Tibial nerve (tissue), 4 donors: ENCODE measurements around the gene CDNF. TPM values are rescaled to one million over a fixed set of nuclear protein-coding genes. Genes with fewer than 3 reads are reported as not detected.

Experiments used
- DNase-seq, 2 donors: peaks; one replicate each; pipeline ENCODE4 v3.0.0-alpha.2; 2019; ENCODE audit warnings: low spot score in 2 of 2
- H3K27ac ChIP-seq, 4 donors: fragments of 200-600 bp; sonication (generic) in 3 of 4; one replicate each; pipeline ENCODE4 v1.5.1; 2017 to 2019; ENCODE audit warnings: mild to moderate bottlenecking in 1 of 4
- H3K27me3 ChIP-seq, 2 donors: fragments of 200-600 bp; sonication (generic) in 1 of 2; one replicate each; pipeline versions ENCODE4 v1.5.1 to v1.6.0; 2017 to 2019
- H3K36me3 ChIP-seq, 3 donors: fragments of 200-600 bp; sonication (generic); one replicate each; pipeline ENCODE4 v1.5.1; 2018 to 2019
- H3K4me1 ChIP-seq, 4 donors: fragments of 200-600 bp; sonication (generic) in 3 of 4; one replicate each; pipeline ENCODE4 v1.5.1; 2017 to 2019
- H3K4me3 ChIP-seq, 4 donors: fragments of 200-600 bp; sonication (generic) in 3 of 4; one replicate each; pipeline ENCODE4 v1.5.1; 2017 to 2019; ENCODE audit warnings: mild to moderate bottlenecking in 1 of 4, moderate library complexity in 1 of 4
- H3K9me3 ChIP-seq, 4 donors: fragments of 200-600 bp; sonication (generic) in 3 of 4; one replicate each; pipeline ENCODE4 v1.5.1; 2017 to 2019
- CTCF ChIP-seq, 5 experiments: fragments of 200-600 bp in 3 of 5; fragments of 450-650 bp in 2 of 5; sonication (generic) in 3 of 5; IDR thresholded peaks; one replicate each; pipeline ENCODE4 v1.5.1; 2016 to 2019; ENCODE audit warnings: antibody characterized with exemption in 5 of 5, mild to moderate bottlenecking in 3 of 5, moderate library complexity in 2 of 5
- EP300 ChIP-seq, 2 donors: sonication (generic); formaldehyde crosslinking; IDR thresholded peaks; one replicate each; pipeline ENCODE4 v1.6.1; 2017; ENCODE audit warnings: antibody characterized with exemption in 2 of 2, mild to moderate bottlenecking in 1 of 2
- POLR2A ChIP-seq, 2 donors: fragments of 450-650 bp; IDR thresholded peaks; one replicate each; pipeline ENCODE4 v1.6.1; 2017; ENCODE audit warnings: antibody characterized with exemption in 2 of 2, mild to moderate bottlenecking in 2 of 2, moderate library complexity in 2 of 2
- WGBS, 2 donors: methylation state at CpG; one replicate each; pipeline ENCODE4 v1.1.5; 2018; 5-methylcytosine and 5-hydroxymethylcytosine counted together
- total RNA-seq, 4 donors: library from RNA; depleted of rRNA; stranded (reverse); fragments of >200 nt; gene quantifications; one replicate each; pipeline ENCODE4 v1.1.0, GENCODE V29; 2016

CDNF gene
- total RNA-seq, 4 donors from 2014 or later = 1.2 to 5.0 (median 4.6) TPM; not detected in 1

- Histone ChIP-seq H3K27me3 (no peaks in the 10 kb centered on the region), H3K36me3 (no peaks in the 10 kb centered on the region), H3K4me3 (no peak overlapping the region), H3K4me1 (no peaks in the 10 kb centered on the region), H3K27ac (no peak overlapping the region), H3K9me3 (no peaks in the 10 kb centered on the region)
- TF ChIP-seq POLR2A (IDR thresholded peaks at IDR 0.05) (no peak), EP300 (IDR thresholded peaks at IDR 0.05) (no peak), CTCF (IDR thresholded peaks at IDR 0.05) (no peak)
- DNase-seq = no peak
- 48 to 63% methylated on average over 1 of the region's 1 CpG for WGBS, 2 donors
Observed at GRCh38 chr10:14800397-14800796, 37.4 kb downstream of the CDNF start.

- no peak overlapping the region for H3K27ac ChIP-seq
- no peak for DNase-seq
- H3K9me3 ChIP-seq = no peaks in the 10 kb centered on the region
- WGBS, 2 donors = 33 to 34% methylated on average over 5 of the region's 5 CpGs
- H3K4me3 ChIP-seq = no peak overlapping the region
- H3K4me1 ChIP-seq = no peaks in the 10 kb centered on the region
- TF ChIP-seq CTCF (IDR thresholded peaks at IDR 0.05) (no peak), POLR2A (IDR thresholded peaks at IDR 0.05) (no peak), EP300 (IDR thresholded peaks at IDR 0.05) (no peak)
- no peaks in the 10 kb centered on the region for H3K36me3 ChIP-seq
- H3K27me3 ChIP-seq = no peaks in the 10 kb centered on the region
Observed at GRCh38 chr10:14798636-14799035, 39.2 kb downstream of the CDNF start.

GRCh38 chr10:14787938-14788337, 49.9 kb downstream of the CDNF start:
- DNase-seq = no peak
- WGBS, 2 donors = 51 to 59% methylated on average over 5 of the region's 5 CpGs

GRCh38 chr10:14784459-14785055, 53.3 kb downstream of the CDNF start:
- Histone ChIP-seq H3K27me3 (no peaks in the 10 kb centered on the region), H3K36me3 (no peaks in the 10 kb centered on the region), H3K4me3 (no peak overlapping the region), H3K27ac (no peak overlapping the region), H3K4me1 (peaks cover 0 to 2% (median 0%) of the 10 kb centered on the region in 4 donors), H3K9me3 (peaks cover 0 to 4% (median 1%) of the 10 kb centered on the region in 4 donors)
- TF ChIP-seq CTCF (IDR thresholded peaks at IDR 0.05) (no peak), EP300 (IDR thresholded peaks at IDR 0.05) (no peak), POLR2A (IDR thresholded peaks at IDR 0.05) (no peak)
- DNase-seq = no peak
- 70 to 98% methylated on average over 5 of the region's 5 CpGs for WGBS, 2 donors

More at GRCh38 chr10:14787938-14788337, 49.9 kb downstream of the CDNF start:
- Histone ChIP-seq H3K9me3 (peaks cover 0 to 4% (median 1%) of the 10 kb centered on the region in 4 donors), H3K4me1 (no peaks in the 10 kb centered on the region), H3K27ac (no peak overlapping the region), H3K4me3 (no peak overlapping the region), H3K27me3 (no peaks in the 10 kb centered on the region), H3K36me3 (no peaks in the 10 kb centered on the region)
- TF ChIP-seq POLR2A (IDR thresholded peaks at IDR 0.05) (no peak), EP300 (IDR thresholded peaks at IDR 0.05) (no peak), CTCF (IDR thresholded peaks at IDR 0.05) (no peak)

- Histone ChIP-seq H3K9me3 (peaks cover 0 to 4% (median 1%) of the 10 kb centered on the region in 4 donors), H3K27me3 (no peaks in the 10 kb centered on the region), H3K4me3 (no peak overlapping the region), H3K36me3 (no peaks in the 10 kb centered on the region), H3K4me1 (peaks cover 0 to 13% (median 0%) of the 10 kb centered on the region in 4 donors), H3K27ac (no peak overlapping the region)
- TF ChIP-seq EP300 (IDR thresholded peaks at IDR 0.05) = peak in 1 of 2 donors; percentile 68
- TF ChIP-seq CTCF (IDR thresholded peaks at IDR 0.05) = no peak
- 67 to 77% methylated on average over 9 of the region's 9 CpGs for WGBS, 2 donors
- no peak for DNase-seq
Observed at GRCh38 chr10:14782691-14783363, 55.0 kb downstream of the CDNF start.
